Stimulated activated CD8-positive, alpha-beta memory T cell treated with anti-CD3 and anti-CD28 coated beads, Interleukin-4, amount 100 ng/mL, for 48 hours (primary cell): Measurements from ENCODE around the gene ZNF280A.

Source experiments
- DNase-seq: peaks from one replicate; pipeline ENCODE4 v3.0.0-alpha.2; 2020

ZNF280A gene

DNA sequence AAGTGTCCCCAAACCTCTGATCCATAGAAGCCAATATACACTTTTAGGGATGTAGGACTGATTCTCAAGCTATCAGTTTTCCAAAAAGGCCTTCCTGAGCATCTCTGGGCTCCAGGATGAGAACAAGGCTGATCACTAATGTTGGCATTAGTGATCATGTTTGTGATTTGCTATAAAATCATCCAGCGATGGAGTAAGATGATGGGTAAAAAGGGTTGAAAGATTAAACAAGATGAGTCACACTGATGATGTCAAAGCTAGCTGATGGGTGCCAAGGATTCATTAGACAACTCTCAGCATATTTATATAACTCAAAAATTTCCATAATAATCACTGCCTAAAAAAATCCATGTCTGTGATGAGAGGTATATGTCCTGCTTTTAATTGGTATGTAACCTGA lies 54.3 kb downstream of the ZNF280A start:
- no peak for DNase-seq

DNA sequence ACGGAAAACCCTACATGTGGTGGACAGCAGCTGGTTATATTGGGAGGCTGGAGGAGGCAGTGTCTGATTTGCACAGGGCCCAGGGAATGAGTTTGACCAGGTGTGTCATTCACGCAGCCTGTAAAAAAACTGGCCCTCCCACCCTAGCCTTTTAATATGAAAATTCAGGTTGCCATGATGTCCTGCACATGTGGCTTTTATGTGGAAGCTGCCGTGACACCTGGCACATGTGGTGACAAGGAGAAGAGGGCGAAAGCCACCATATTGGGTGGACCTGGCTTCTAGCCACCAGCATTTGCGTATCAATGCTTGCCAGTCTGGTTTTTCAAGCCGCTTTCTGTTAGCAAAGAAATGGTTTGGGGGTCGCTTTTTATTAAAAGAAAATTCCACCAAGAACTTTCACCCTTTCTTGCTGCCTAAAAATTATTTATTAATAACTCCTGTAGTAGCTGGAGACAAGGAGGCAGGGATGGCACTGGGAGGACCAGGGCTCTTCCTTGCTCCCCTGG lies 54.9 kb downstream of the ZNF280A start:
- DNase-seq = no peak

DNA sequence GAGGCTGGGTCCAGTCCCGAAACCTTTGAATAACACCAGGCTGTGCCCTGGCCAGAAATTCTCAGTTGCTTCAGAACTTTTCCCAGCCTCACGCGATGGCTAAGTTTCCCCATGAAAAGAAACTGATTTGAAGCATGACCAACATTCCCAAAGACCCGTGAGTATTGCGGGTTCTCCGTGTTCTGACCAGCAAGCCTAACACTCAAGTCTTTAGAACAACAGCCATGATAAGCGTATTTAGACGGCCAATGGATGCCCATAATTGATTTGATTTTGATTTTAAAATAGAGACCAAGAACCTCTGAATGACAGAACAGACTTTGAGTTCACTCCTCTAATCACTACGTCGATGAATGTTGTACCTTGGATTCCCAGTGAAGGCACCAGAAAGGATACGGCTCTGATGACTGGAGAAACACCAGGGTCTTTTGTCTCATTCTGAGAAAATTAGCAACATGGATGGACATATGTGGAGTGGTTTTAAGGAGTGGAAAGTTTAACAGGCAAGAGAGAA lies 55.5 kb downstream of the ZNF280A start:
- no peak for DNase-seq

DNA sequence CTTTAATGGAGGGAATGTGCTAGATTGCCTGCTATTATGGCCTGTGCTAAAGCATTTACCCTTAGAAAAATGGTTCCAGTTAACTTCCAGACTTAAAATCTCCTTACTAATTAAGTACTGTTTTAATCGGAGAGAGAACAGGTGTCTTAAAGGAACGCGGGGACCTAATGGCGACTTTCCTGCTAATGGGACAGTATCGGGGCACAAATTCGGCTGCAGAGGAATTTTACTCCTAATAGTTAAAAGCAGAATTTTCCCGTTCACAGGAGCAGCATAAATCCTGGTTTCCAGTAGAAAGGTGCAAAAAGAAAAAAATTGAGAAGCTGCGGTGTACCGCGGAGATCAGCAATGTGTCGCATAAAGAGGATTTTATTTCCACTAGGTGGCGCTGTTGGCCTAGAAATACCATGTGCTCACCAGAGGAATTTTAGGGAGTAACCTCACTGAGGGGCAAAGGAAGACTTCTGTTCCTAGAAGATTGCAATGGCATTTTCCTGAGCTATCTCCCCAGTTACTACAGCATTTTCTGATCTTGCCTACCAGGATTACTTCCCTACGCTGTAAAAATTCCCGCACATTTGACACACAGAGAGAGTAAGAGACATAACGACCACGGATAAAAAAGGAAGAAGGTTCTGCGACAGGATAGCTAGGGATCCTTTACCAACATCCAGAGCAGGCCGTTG lies 56.1 kb downstream of the ZNF280A start:
- DNase-seq = peak; percentile 70
